ENCODE data around the gene UNC5A.

DNA sequence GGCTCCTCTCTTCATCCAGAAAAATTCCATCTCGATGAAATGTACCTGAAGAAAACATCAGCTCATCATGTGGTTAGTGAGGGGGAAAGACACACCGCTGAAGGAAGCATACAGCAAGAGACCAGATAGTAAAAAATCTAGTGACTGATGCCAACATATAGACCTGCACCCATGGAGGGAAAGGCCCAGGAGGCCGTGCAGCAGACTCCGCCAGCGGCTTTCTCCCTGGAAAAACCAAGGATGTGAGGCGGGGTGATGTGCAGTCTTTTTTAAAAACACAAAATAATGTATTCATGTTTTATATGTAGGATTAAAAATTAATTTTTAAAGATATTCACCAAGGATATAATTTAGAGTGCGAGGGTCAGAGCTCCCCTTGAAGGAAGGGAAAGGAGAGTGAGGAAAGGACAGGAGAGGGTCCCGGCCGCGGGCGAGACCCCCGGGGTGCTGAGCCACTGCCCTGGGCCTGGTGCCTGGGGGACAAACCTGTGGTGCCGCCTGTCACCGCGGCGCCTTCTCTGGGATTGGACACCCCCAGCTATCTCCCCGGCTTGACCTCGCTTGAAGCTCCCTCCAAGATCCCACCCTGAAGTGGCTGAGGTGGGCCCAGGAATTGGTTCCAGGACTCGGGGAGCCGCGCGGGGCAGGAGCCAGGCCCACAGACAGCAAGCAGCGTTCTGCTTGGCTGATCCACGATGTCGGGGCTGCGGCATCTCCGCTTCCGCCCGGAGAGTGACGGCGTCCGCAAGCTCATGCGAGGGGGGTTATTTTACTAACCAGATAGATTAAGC is 12.1 kb upstream of the UNC5A start:
- TF ChIP-seq, protein P1, sequence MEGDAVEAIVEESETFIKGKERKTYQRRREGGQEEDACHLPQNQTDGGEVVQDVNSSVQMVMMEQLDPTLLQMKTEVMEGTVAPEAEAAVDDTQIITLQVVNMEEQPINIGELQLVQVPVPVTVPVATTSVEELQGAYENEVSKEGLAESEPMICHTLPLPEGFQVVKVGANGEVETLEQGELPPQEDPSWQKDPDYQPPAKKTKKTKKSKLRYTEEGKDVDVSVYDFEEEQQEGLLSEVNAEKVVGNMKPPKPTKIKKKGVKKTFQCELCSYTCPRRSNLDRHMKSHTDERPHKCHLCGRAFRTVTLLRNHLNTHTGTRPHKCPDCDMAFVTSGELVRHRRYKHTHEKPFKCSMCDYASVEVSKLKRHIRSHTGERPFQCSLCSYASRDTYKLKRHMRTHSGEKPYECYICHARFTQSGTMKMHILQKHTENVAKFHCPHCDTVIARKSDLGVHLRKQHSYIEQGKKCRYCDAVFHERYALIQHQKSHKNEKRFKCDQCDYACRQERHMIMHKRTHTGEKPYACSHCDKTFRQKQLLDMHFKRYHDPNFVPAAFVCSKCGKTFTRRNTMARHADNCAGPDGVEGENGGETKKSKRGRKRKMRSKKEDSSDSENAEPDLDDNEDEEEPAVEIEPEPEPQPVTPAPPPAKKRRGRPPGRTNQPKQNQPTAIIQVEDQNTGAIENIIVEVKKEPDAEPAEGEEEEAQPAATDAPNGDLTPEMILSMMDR (IDR thresholded peaks at IDR 0.05) = no peak
- TF ChIP-seq POLR2A (IDR thresholded peaks at IDR 0.05) = no peak
